NT2/D1 (cell line): ENCODE data around the gene B4GALNT2.

Experiments used
- SUZ12 ChIP-seq: IDR thresholded peaks from 2 replicates; pipeline ENCODE4 v1.6.1; 2011; ENCODE audit not compliant: insufficient read length, insufficient read depth; ENCODE audit errors: extremely low read depth
- YY1 ChIP-seq: IDR thresholded peaks from 2 replicates; pipeline ENCODE4 v1.6.1; 2011; ENCODE audit not compliant: insufficient read length, insufficient read depth
- ZNF274 ChIP-seq: IDR thresholded peaks from 2 replicates; pipeline ENCODE4 v1.6.1; 2011; ENCODE audit warnings: mild to moderate bottlenecking, low read depth, low read length

- no peak for TF ChIP-seq ZNF274
- no peak for TF ChIP-seq YY1
- TF ChIP-seq SUZ12 = no peak
Observed at GRCh38 chr17:49213399-49213798, 80.8 kb downstream of the B4GALNT2 start.
